ENCODE measurements around the gene SSR1.

Gene SSR1

DNA sequence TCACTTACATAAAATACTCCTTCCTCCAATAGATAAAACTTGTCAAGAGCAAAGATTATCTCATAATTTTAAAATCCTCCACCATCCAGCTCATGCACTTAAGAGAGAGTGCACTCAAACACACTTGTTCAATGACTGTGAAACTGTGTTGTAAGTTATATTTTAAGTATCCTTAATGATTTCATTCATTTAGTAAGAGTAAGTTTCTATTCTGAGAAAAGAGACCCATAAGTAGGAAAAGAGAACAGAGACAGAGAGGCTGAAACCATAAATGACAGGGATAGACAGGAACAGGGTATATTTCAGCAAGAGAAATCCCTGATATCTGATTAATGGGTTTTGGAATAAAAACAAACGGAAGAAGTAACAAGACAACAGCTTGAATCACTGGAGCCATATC is 8.2 kb downstream of the SSR1 start:
- TF ChIP-seq POLR2AphosphoS5 (IDR thresholded peaks at IDR 0.05; ENCODE audit: low read depth, low read length), result no peak
- no peak for TF ChIP-seq SIN3A (IDR thresholded peaks at IDR 0.05; ENCODE audit: borderline replicate concordance, insufficient read depth, low read length)
- TF ChIP-seq, protein P1, sequence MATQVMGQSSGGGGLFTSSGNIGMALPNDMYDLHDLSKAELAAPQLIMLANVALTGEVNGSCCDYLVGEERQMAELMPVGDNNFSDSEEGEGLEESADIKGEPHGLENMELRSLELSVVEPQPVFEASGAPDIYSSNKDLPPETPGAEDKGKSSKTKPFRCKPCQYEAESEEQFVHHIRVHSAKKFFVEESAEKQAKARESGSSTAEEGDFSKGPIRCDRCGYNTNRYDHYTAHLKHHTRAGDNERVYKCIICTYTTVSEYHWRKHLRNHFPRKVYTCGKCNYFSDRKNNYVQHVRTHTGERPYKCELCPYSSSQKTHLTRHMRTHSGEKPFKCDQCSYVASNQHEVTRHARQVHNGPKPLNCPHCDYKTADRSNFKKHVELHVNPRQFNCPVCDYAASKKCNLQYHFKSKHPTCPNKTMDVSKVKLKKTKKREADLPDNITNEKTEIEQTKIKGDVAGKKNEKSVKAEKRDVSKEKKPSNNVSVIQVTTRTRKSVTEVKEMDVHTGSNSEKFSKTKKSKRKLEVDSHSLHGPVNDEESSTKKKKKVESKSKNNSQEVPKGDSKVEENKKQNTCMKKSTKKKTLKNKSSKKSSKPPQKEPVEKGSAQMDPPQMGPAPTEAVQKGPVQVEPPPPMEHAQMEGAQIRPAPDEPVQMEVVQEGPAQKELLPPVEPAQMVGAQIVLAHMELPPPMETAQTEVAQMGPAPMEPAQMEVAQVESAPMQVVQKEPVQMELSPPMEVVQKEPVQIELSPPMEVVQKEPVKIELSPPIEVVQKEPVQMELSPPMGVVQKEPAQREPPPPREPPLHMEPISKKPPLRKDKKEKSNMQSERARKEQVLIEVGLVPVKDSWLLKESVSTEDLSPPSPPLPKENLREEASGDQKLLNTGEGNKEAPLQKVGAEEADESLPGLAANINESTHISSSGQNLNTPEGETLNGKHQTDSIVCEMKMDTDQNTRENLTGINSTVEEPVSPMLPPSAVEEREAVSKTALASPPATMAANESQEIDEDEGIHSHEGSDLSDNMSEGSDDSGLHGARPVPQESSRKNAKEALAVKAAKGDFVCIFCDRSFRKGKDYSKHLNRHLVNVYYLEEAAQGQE (IDR thresholded peaks at IDR 0.05; ENCODE audit: insufficient read depth in 1 of 2, low read depth in 2 of 2, low read length in 2 of 2), result no peak
- no peak for TF ChIP-seq FOXP2 (optimal IDR thresholded peaks at IDR 0.05; ENCODE audit: borderline replicate concordance, extremely low read depth, extremely low read length, insufficient read depth)
- no peak for TF ChIP-seq TAF1 (IDR thresholded peaks at IDR 0.05; ENCODE audit: borderline replicate concordance, insufficient read depth, low read length)

DNA sequence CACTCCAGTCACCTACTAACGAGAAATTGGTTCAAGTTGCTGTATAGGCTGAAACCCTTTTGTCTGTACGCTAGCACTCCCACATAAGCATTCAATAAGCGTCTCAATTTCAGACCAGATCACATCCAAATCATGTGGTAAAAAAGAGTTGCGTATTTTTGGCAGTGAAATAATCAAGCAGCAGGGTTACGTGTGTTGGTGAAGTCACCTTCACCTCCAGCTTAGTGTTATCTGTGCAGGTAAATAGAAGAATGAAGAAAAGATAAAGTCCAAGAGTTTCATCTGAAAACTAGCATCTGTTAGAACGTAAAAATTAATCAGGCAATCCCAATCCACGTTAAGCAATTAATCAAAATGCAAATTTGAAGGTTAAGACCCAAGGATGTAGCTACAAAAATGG is 11.3 kb downstream of the SSR1 start:
- TF ChIP-seq POLR2AphosphoS5 (IDR thresholded peaks at IDR 0.05; ENCODE audit: low read depth, low read length) (no peak), SIN3A (IDR thresholded peaks at IDR 0.05; ENCODE audit: borderline replicate concordance, insufficient read depth, low read length) (no peak), FOXP2 (optimal IDR thresholded peaks at IDR 0.05; ENCODE audit: borderline replicate concordance, extremely low read depth, extremely low read length, insufficient read depth) (no peak), TAF1 (IDR thresholded peaks at IDR 0.05; ENCODE audit: borderline replicate concordance, insufficient read depth, low read length) (no peak)

DNA sequence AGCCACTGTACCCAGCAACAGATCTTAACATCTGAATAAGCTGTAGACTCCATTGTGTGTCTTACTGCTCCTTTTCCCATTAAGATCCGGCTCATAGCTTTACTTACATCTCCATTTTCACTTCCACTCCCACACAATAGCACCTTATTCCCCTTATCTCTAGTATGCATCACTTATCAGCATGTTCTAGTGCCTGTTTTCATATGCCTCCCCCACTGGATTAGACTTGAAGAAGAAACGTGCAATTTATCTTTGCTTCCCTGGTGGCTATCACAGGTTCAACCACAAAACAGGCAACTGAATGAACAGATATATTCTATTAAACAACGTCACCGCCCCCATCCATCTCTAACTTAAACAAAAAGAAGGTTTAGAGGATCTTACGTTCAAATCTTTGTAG is 12.1 kb downstream of the SSR1 start:
- TF ChIP-seq TAF1 (IDR thresholded peaks at IDR 0.05; ENCODE audit: borderline replicate concordance, insufficient read depth, low read length), result no peak
- TF ChIP-seq SIN3A (IDR thresholded peaks at IDR 0.05; ENCODE audit: borderline replicate concordance, insufficient read depth, low read length), result no peak

DNA sequence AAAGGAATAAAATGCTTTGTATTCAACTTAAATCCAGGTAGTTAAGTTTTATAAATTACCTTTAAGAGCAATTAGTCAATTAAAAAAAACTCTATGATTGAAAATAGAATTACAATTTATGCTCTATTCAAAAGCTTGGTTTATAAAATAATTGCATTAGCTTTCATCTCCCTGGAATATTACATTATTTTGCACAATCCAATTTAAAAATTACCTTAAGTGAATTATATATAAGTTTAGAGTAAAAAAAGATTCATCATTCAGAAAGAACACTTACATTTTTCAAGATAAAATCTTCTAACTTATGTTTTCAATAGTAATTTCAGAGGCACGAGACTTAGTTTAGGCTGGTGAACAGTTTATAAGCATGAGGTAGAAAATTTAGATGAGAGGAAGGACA is 14.9 kb downstream of the SSR1 start:
- no peak for TF ChIP-seq TAF1 (IDR thresholded peaks at IDR 0.05; ENCODE audit: borderline replicate concordance, insufficient read depth, low read length)
- no peak for TF ChIP-seq SIN3A (IDR thresholded peaks at IDR 0.05; ENCODE audit: borderline replicate concordance, insufficient read depth, low read length)

DNA sequence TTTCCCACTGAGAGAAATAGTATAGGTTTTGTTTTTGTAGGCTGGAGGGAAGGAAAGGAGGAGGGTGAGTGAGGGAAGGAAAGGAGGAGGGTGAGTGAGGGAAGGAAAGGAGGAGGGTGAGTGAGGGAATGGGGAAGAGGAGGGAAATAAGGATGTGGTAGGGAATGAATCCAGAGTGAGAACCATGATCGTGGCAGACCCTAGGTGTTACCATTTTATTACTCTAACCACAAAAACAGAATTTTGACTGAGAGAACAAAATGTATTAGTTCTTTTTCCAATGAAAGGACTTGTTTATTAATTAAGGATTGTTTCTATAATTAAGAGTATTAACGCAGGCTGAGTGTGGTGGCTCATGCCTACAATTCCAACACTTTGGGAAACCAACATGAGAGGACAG is 16.4 kb downstream of the SSR1 start:
- no peak for TF ChIP-seq TAF1 (IDR thresholded peaks at IDR 0.05; ENCODE audit: borderline replicate concordance, insufficient read depth, low read length)
- no peak for TF ChIP-seq FOXP2 (optimal IDR thresholded peaks at IDR 0.05; ENCODE audit: borderline replicate concordance, extremely low read depth, extremely low read length, insufficient read depth)
- TF ChIP-seq POLR2AphosphoS5 (IDR thresholded peaks at IDR 0.05; ENCODE audit: low read depth, low read length), result no peak

DNA sequence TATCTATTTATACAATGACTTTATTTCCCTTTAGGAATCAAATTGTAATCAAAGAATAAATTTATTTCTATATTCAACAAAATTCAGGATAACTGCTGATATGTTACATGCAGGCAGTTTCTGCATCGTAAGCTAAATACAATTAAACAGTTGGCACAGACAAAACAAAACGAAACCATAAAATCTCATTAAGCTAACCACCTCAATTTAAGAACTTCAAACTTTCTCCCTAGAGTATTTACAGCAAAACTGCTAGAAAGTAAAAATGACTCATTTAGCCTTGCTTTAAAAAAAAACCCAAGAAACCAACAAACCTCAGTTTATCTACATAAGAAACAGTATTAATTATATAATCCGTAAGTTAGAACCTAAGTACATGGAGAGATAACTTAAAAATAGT is 17.1 kb downstream of the SSR1 start:
- no peak for TF ChIP-seq FOXP2 (optimal IDR thresholded peaks at IDR 0.05; ENCODE audit: borderline replicate concordance, extremely low read depth, extremely low read length, insufficient read depth)
- no peak for TF ChIP-seq SIN3A (IDR thresholded peaks at IDR 0.05; ENCODE audit: borderline replicate concordance, insufficient read depth, low read length)
- no peak for TF ChIP-seq POLR2AphosphoS5 (IDR thresholded peaks at IDR 0.05; ENCODE audit: low read depth, low read length)

DNA sequence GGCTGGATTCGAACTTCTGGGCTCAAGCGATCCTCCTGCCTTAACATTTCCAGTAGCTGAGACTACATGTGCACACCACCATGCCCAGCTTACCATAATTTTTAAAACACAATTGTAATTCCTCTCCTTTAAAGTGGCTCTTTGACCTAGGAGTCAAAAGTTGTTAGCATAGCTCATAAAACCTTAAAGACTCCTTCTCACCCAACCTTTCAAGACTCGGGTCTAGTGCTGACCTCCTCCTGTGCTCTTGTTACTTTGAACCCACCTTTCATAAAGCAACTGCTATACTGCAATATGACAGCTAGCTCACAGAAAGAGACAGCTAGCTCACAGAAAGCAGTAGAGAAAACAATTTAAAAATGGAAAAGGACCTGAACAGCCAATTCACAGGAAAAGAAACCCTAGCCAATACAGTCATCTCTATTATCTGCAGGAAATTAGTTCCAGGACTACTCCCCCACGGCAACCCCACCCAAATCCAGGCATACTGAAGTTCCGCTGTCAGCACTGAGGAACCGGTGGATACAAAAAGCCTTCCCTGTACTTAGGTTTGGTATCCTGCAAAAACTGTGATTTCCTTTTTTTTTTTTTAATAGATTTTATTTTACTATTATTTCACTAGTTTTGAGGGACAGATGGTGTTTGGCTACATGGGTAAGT is 20.3 kb downstream of the SSR1 start:
- TF ChIP-seq, protein P1 (IDR thresholded peaks at IDR 0.05; ENCODE audit: insufficient read depth in 1 of 2, low read depth in 2 of 2, low read length in 2 of 2), result no peak
- TF ChIP-seq POLR2AphosphoS5 (IDR thresholded peaks at IDR 0.05; ENCODE audit: low read depth, low read length), result no peak
- TF ChIP-seq TAF1 (IDR thresholded peaks at IDR 0.05; ENCODE audit: borderline replicate concordance, insufficient read depth, low read length), result no peak
- TF ChIP-seq SIN3A (IDR thresholded peaks at IDR 0.05; ENCODE audit: borderline replicate concordance, insufficient read depth, low read length), result no peak
- no peak for TF ChIP-seq FOXP2 (optimal IDR thresholded peaks at IDR 0.05; ENCODE audit: borderline replicate concordance, extremely low read depth, extremely low read length, insufficient read depth)

DNA sequence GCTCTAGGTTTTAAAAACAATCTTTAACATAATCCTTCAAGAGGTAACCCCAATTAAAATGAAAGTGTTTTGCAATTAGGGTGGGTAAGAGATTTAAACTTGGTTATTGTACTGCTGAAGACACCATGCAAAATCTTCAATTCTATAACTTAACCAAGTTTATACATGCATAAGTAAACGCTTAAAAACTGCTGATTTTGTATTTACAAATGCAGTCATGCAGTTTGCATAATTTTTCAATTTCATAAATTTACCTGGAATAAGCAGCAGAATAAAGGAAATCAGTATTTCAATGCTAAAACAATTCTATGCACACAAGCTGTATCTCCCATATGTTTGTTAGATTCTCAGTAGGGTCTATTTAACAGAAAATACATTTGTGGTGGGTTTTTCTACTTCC is 22.9 kb downstream of the SSR1 start:
- TF ChIP-seq SIN3A (IDR thresholded peaks at IDR 0.05; ENCODE audit: borderline replicate concordance, insufficient read depth, low read length), result no peak
- TF ChIP-seq FOXP2 (optimal IDR thresholded peaks at IDR 0.05; ENCODE audit: borderline replicate concordance, extremely low read depth, extremely low read length, insufficient read depth), result no peak
- no peak for TF ChIP-seq POLR2AphosphoS5 (IDR thresholded peaks at IDR 0.05; ENCODE audit: low read depth, low read length)
- TF ChIP-seq TAF1 (IDR thresholded peaks at IDR 0.05; ENCODE audit: borderline replicate concordance, insufficient read depth, low read length), result no peak

Data from PFSK-1 (cell line).